Measurements from ENCODE around the gene KCNIP2.

The KCNIP2 gene

DNA sequence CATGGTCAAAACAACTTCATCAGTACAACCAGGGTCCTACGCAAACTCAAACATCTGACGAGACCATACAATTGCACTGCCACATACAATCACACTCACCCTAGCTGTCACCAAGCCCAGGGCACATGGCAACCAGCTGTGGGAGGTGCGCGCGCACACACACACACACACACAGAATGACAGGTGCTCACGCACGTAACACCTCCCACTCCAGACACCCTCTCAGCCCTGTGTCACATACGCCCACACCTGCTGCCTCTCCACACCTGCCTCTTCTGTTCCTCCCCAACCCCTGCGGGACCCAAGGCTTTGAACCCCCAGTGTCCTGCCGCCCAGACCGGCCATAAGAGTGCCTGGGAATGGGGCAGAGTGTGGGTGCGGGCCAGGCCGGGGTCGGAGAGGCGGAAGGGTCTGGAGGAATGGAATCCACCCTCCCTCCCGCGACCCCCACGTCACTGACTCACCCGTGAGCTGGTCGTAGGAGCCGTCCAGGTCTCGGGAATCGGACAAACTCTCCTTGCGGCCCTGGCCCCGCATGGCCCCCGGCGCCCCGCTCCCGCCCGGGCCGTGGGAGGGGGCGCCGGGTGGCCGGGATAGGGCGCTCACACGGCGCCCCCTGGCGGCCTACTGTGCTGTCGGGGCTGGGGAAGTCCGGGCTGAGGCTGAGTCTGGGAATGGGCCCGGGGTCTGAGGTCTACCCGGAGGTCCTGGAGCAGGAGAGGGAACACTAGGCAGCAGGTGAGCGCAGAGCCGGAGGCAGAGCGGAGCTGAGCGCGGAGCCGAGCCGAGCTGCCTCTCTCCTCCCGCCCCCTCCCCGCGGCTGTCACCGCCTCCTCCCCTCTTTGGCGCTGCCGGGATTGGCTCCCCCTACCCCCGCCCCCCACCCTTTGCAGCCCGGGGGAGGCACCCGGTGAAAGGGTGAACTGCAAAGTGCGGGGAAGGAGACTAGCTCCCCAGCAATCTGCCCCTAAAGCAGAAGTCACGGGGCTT is at the start of gene KCNIP2:
KCNIP2 (minus strand) TSS at position 769 of the 990 bp plus-strand sequence; CDS start at position 537, 232 bp downstream.
- in situ Hi-C loops (cut with MboI; ENCODE audit: low sequenced_read_pairs) = no loop called here

DNA sequence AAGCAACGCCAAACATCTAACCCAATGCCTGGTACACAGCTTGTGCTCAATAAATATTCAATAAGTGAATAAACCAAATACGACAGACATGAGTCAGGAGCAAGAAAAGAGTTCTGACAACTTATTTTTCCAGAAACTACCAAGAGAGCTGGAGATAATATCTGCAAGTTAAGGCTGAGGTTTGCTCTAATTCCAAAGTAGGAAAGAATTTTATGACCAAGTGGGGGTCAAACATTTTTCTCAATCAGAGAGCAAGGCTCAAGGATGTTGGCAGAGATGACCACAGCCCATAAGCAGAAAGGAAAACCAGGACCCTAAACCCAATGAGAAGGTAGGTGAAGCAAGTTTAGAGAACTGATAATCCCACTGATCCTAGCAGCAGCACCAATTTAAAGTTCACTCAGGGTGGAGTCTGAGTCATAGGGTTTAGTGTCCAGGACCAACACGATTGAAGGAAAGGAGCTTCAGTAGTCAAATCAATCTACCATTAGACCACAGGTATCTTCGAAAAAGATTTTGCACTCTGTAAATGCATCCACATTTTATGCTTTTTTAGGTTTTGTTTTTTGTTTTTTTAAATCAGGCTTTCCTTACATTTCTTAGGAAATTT is 49.3 kb upstream of the KCNIP2 start:
- in situ Hi-C loops (cut with MboI; ENCODE audit: low sequenced_read_pairs) = no loop called here

DNA sequence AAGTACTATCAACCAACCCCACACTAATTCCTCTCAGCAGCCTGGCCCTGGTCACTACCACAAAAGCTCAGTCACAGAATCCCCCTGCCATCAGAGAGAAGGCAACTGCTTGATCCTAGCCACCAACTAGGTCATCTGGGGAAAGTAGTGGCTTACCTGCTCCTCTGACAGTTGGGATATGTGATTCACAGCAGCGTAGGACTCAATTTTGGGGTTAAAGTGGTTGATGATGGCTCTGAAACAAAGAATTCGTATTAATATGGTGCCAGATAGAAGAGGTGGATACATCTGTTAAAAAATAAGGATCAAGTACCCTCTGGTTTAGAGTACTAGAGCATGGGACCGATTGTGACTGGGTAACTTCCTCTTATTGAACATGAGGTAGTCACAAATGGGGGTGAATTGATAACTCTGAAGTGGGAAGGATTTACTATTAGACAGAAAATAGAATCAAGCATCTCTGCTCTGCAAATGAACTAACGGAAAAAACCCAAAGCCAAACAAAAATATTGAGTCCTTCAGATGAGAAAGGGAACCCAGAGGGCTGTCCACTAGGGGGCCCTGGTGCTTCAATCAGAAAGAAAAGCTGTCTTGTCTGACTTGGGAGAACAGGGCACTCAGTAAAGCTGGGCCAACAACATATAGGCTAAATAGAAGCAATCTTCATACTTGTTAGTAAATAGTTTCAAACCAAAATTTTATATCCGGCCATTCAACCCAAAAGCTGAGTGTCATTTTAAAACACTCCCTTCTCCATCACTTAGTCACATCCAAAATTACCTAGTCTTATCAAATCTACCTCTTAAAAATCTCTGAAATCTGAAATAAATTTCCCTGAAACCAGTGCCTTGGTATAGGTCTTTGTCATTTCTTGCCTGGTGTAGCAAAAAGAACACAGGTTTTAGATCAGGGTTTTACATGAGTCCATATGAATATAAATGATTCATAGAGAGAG is 45.9 kb upstream of the KCNIP2 start:
- in situ Hi-C loops (cut with MboI; ENCODE audit: low sequenced_read_pairs) = no loop called here

DNA sequence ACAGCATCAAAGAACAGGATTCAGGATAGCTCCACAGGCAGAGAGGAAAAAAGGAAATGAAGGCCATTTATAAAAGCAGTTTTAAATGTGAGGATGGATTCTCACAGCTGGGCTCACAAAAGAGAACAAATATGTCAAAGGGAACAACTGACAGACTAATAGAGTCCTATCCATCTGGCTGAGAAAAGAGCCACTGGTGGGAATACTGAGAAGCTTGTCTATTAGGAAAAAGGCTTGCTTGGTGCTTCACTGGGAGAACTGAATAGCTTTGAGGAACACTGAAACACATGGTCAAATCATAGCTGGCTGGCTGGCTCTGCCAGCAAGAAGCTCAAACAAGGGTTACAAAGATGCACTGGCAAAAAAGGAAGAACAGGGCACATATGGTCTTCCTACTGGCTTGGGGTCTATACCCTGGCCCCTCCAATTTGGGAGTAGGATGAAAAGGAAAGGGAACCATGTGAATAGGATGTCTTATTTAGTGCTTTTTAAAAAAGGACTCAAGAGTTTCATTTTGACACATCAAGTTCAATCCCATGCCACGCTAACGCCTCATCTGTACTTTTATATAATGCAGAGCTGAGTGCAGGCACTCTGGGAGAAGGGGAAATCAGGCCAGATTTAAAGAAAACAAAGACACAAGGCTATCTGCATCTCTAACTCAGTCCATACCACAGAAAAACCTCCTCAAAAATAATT is 44.8 kb upstream of the KCNIP2 start:
- in situ Hi-C loops (cut with MboI; ENCODE audit: low sequenced_read_pairs) = no loop called here

DNA sequence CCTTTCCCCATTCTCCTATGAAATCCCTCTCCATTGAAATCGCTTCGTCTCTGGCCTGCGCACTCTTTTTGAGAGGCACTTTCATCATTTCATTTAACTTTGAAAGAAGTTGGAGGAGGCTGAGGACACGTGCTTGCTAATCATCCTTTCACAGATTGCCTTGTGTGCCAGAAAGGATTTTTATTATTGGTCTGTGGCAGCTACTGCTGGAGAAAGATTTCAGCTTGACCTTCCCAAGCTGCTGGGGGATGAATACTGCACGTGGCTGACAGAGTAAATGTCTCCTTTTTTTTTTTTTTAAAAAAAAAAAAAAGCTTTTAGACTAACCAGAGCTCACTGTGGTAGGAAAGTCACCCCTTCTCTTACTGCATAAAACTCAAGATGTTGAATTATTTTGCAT is 44.2 kb upstream of the KCNIP2 start:
- in situ Hi-C loops (cut with MboI; ENCODE audit: low sequenced_read_pairs) = no loop called here

DNA sequence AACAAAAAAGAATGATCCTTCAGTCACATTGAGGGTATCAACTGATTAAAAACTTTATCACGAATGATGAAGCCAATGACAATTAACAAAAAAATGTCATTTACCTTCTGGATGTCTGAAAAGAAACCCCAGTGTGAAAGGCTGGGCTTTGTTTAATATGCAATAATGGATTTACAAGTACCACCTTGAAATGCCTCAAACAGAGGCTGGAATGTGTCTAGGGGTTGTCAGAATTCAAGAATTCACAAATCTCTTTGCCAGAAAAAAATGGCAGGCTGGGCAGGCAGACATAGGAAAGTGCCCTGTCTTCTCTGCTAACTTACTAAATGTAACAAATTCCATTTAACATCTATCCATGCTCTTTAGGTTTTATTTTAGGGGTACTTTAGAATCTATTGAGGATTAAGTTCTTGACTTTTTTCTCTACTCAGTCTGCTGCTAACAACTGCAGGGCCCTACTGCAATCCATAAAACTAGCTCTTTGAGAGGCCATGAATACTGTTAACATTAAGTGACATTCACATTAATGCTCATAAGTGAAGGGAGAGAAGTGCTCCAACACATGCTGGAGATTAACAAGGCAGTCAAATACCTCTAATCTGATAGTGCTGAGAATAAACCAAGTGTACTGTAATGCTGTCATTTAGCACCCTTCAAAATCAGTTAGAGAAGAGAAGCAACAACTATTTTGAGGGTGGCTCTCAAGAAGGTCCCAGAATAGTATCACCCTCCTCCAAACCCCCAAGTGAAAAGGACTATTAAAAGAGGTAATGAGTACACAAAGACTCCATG is 43.1 kb upstream of the KCNIP2 start:
- in situ Hi-C loops (cut with MboI; ENCODE audit: low sequenced_read_pairs) = no loop called here

DNA sequence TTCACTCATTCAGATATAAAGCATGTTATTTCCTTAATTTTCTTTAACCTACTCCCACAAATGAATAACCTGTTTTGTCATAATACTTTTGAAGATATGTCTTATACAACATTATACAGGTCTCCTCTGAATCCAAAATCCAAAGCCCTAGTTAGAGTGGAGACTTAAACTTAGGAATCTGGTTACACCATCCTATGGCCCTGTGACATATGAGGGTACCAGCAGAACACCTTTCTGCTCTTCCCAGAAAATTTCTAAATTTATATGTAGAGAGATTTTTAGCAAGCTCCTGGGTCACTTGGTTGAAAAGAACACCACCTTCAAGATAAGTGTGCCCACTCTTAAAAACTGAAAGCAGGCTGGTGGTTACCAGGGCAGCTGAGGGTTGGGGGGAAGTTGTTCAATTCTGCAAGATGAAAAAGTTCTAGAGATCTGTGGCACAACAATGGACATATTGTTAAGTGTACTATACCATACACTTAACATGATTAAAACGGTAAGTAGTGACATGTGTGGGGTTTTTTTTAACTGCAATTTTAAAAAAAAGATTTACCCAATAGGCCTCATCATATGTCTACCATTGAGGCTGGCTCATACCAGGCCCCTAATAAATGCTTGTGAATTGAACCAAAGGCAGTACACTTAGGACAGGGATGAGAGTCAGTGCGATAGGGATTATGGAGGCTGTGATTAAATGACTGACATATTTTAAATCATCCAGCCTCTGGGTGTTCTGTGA is 37.6 kb upstream of the KCNIP2 start:
- in situ Hi-C loops (cut with MboI; ENCODE audit: low sequenced_read_pairs) = no loop called here

GRCh38 chr10:101880232-101880573 is 36.6 kb upstream of the KCNIP2 start:
- in situ Hi-C loops (cut with MboI; ENCODE audit: low sequenced_read_pairs) = no loop called here

GRCh38 chr10:101879456-101880231 is 36.0 kb upstream of the KCNIP2 start:
- in situ Hi-C loops (cut with MboI; ENCODE audit: low sequenced_read_pairs) = no loop called here

DNA sequence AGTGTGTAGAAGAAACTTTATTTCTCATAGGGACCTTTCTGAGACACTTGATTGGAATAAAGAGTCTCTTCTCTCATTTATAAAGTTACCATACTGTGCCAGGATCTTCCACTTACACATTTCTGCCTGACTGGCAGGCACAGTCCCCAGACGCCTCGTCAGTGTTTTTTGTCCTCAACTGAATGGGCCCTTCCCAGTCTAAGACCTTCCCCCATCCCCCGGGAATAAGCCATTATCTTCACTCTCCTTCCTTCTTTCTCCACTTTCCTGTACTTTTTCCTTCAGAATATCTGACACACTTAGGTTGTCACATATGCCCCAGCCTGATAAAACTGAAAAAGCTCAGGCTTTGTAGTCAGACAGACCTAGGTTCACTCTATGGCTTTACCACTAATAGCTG is 35.3 kb upstream of the KCNIP2 start:
- in situ Hi-C loops (cut with MboI; ENCODE audit: low sequenced_read_pairs) = no loop called here

- in situ Hi-C loops (cut with MboI; ENCODE audit: low sequenced_read_pairs) = no loop called here
These were observed 31.6 kb upstream of the KCNIP2 start for GRCh38 chr10:101875068-101875688.

DNA sequence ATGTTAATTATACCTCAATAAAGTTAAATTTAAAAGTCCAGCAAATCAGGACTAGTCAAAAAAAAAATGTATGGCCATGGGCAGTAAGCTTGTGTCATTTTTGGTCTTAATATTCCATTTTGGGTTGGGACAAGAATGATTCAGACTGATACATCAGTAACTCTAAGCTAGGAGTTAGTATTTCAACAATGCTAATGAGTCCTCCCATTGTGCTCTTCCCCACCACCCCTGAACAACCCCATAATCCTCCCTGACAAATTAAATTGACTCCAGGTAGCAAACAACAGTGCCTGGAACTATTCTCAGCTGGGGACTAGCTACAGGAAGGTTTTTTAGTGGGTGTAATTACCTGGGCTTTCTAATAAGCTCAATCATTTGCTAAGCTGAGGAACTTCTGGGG is 30.7 kb upstream of the KCNIP2 start:
- in situ Hi-C loops (cut with MboI; ENCODE audit: low sequenced_read_pairs) = no loop called here

- in situ Hi-C loops (cut with MboI; ENCODE audit: low sequenced_read_pairs) = no loop called here
These were observed 24.3 kb upstream of the KCNIP2 start for GRCh38 chr10:101867931-101868330.

DNA sequence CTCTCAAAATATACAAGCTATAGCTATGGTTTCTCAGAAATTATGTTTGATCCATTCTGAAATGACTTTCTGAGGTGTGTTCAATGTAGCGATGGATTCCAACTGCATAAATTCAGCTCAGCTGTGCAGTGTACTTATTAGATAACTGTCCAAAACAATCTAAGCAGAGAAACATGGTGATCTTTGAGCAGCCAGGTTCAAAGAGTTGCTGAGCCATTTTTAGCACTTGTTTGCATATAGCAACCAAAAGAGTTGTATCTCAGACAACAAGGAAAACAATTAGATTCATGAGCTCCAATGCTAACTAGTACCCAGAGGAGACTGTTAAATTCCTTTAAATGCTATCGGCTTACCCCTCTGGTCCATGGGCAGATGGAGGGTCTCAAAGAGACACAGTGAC is 15.9 kb upstream of the KCNIP2 start:
- in situ Hi-C loops (cut with MboI; ENCODE audit: low sequenced_read_pairs) = no loop called here

DNA sequence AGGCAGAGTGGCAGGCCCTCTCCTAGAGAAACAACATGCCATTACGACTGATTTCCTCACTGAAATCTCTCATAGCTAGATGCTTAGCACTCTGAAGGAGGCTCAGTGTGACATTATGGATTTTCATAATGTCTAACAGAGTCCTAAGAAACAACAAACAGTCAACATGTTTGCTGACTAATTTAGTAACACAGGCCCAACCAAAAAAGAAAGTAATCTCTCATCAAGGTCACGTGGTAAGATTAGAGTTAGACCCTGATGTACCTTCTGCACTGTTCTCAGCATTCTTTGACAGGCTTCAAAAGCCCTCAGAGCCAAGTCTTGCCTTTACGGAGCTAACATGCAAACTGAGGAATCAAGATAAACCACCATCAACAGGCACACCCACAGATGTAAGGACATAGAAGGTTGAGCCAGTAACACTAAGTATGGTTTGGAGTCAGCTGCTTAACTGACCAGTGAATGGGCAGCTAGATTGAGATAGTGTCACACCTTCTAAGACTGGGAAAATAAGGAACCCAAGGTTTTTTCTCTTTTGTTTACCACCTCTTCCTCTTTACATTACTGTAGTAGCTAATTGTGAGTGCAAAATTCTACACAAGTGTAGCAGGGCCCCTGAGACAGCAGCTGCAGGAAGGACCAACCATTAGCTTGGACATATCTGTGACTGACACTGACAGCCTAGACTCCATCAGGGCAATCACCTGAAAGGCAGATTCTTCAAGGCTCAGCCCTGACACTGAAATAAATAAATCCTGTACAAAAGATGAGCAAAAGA is 15.3 kb upstream of the KCNIP2 start:
- in situ Hi-C loops (cut with MboI; ENCODE audit: low sequenced_read_pairs) = no loop called here

GRCh38 chr10:101857802-101858476 is 14.3 kb upstream of the KCNIP2 start:
- in situ Hi-C loops (cut with MboI; ENCODE audit: low sequenced_read_pairs) = no loop called here

GRCh38 chr10:101856626-101857025 is 13.0 kb upstream of the KCNIP2 start:
- in situ Hi-C loops (cut with MboI; ENCODE audit: low sequenced_read_pairs) = no loop called here

All from HL-60/S4 treated with phorbol 12-myristate 13-acetate at 8.2 ng/mL for 4 days and 3 days (cell line).